GM18951 (cell line): Measurements from ENCODE around the gene PET117.

Experiments
- POLR2A ChIP-seq: IDR thresholded peaks from 4 replicates; pipeline ENCODE4 v1.6.1; 2011; ENCODE audit warnings: mild to moderate bottlenecking; ENCODE audit not compliant: insufficient read length, insufficient read depth; ENCODE audit errors: extremely low read depth
- in situ Hi-C: fragments of 300-500 bp; cut with MboI; formaldehyde crosslinking; loops from one replicate; pipeline ENCODE4 v1.12.0; 2022; ENCODE audit warnings: low sequenced_read_pairs, mixed read lengths, inconsistent platforms; ENCODE audit not compliant: unreplicated experiment

Gene PET117

GRCh38 chr20:18132663-18133062, 5.0 kb upstream of the PET117 start:
- no peak for TF ChIP-seq POLR2A
- in situ Hi-C loops: no loop called here

- no peak for TF ChIP-seq POLR2A
- in situ Hi-C loops: no loop called here
These were observed 3.7 kb upstream of the PET117 start for GRCh38 chr20:18133962-18134361.

GRCh38 chr20:18138266-18138582, 561 bp downstream of the PET117 start:
- TF ChIP-seq POLR2A: no peak
- in situ Hi-C loops: no loop called here

- no peak for TF ChIP-seq POLR2A
- in situ Hi-C loops: no loop called here
These were observed 1.2 kb downstream of the PET117 start for GRCh38 chr20:18138639-18139583.

GRCh38 chr20:18139832-18140231, 2.2 kb downstream of the PET117 start:
- TF ChIP-seq POLR2A: no peak
- in situ Hi-C loops: no loop called here

GRCh38 chr20:18144541-18145099, 7.0 kb downstream of the PET117 start:
- no peak for TF ChIP-seq POLR2A

GRCh38 chr20:18154342-18154741, 16.7 kb downstream of the PET117 start:
- no peak for TF ChIP-seq POLR2A
- in situ Hi-C loops: no loop called here

More at GRCh38 chr20:18144541-18145099, 7.0 kb downstream of the PET117 start:
- in situ Hi-C loops: no loop called here

- in situ Hi-C loops: no loop called here
- no peak for TF ChIP-seq POLR2A
These were observed 18.4 kb downstream of the PET117 start for GRCh38 chr20:18156045-18156444.

- in situ Hi-C loops: no loop called here
- no peak for TF ChIP-seq POLR2A
These were observed 26.7 kb downstream of the PET117 start for GRCh38 chr20:18164356-18164755.

GRCh38 chr20:18165553-18165952, 27.9 kb downstream of the PET117 start:
- in situ Hi-C loops: no loop called here
- no peak for TF ChIP-seq POLR2A

GRCh38 chr20:18166241-18166881, 28.7 kb downstream of the PET117 start:
- in situ Hi-C loops: no loop called here
- TF ChIP-seq POLR2A: no peak

GRCh38 chr20:18166950-18167349, 29.3 kb downstream of the PET117 start:
- TF ChIP-seq POLR2A: no peak
- in situ Hi-C loops: no loop called here

GRCh38 chr20:18172379-18172778, 34.7 kb downstream of the PET117 start:
- in situ Hi-C loops: no loop called here
- TF ChIP-seq POLR2A: no peak
